Stimulated activated naive CD4-positive, alpha-beta T cell treated with Interleukin-2 at 50 U/mL for 16 hours (primary cell): Measurements from ENCODE around the gene ITPR1.

Experiments used
- DNase-seq: peaks from one replicate; lab custom pipeline; 2025; lab: John Stamatoyannopoulos, UW

Gene ITPR1

GRCh38 chr3:4744405-4745234 is 251.5 kb downstream of the ITPR1 start:
- DNase-seq = no peak

- no peak for DNase-seq
Measured at GRCh38 chr3:4745235-4745610, 252.1 kb downstream of the ITPR1 start.

- DNase-seq = no peak
Measured at GRCh38 chr3:4746241-4746958, 253.3 kb downstream of the ITPR1 start.

GRCh38 chr3:4748127-4748526 is 255.0 kb downstream of the ITPR1 start:
- no peak for DNase-seq

- no peak for DNase-seq
Measured at GRCh38 chr3:4748701-4749378, 255.7 kb downstream of the ITPR1 start.

- no peak for DNase-seq
Measured at GRCh38 chr3:4749567-4750002, 256.4 kb downstream of the ITPR1 start.

GRCh38 chr3:4750306-4750968 is 257.3 kb downstream of the ITPR1 start:
- peak; percentile 16 for DNase-seq

- DNase-seq = no peak
Measured at GRCh38 chr3:4751029-4751501, 257.9 kb downstream of the ITPR1 start.

GRCh38 chr3:4751502-4752101 is 258.5 kb downstream of the ITPR1 start:
- no peak for DNase-seq

GRCh38 chr3:4752201-4753072 is 259.3 kb downstream of the ITPR1 start:
- no peak for DNase-seq

- DNase-seq = no peak
Measured at GRCh38 chr3:4753073-4753691, 260.0 kb downstream of the ITPR1 start.

GRCh38 chr3:4754180-4755086 is 261.3 kb downstream of the ITPR1 start:
- no peak for DNase-seq

- DNase-seq = no peak
Measured at GRCh38 chr3:4755566-4755965, 262.4 kb downstream of the ITPR1 start.

- no peak for DNase-seq
Measured at GRCh38 chr3:4756057-4756775, 263.1 kb downstream of the ITPR1 start.

- DNase-seq = no peak
Measured at GRCh38 chr3:4756855-4757574, 263.9 kb downstream of the ITPR1 start.

GRCh38 chr3:4757575-4758248 is 264.6 kb downstream of the ITPR1 start:
- DNase-seq = no peak

GRCh38 chr3:4758249-4758860 is 265.2 kb downstream of the ITPR1 start:
- DNase-seq = no peak
